Measurements from ENCODE around the gene LYPD4.
"Not testable (repeated sequence)": the region's sequence is repeated elsewhere in the genome, so short reads cannot be mapped to it uniquely, and the experiment has no call there.

Gene LYPD4

GRCh38 chr19:41796901-41797300 is 47.6 kb downstream of the LYPD4 start:
- no peak for DNase-seq

GRCh38 chr19:41796362-41796761 is 48.1 kb downstream of the LYPD4 start, which contains the start of gene CEACAM3:
CEACAM3 (plus strand) TSS chr19:41796587; CDS start chr19:41796678, 91 bp downstream.
- no peak for DNase-seq

GRCh38 chr19:41795031-41795461 is 49.4 kb downstream of the LYPD4 start:
- DNase-seq: peak; percentile 56

GRCh38 chr19:41793414-41793727 is 51.1 kb downstream of the LYPD4 start:
- DNase-seq: no peak

- no peak for DNase-seq
Measured at GRCh38 chr19:41792513-41793413, 51.7 kb downstream of the LYPD4 start.

GRCh38 chr19:41789053-41789452 is 55.4 kb downstream of the LYPD4 start:
- not testable (repeated sequence) for DNase-seq

GRCh38 chr19:41788518-41788917 is 56.0 kb downstream of the LYPD4 start:
- not testable (repeated sequence) for DNase-seq
